Measurements from ENCODE around the gene LOXHD1.

GRCh38 chr18:46646468-46646867, 10.6 kb downstream of the LOXHD1 start:
- TF ChIP-seq, protein P1, sequence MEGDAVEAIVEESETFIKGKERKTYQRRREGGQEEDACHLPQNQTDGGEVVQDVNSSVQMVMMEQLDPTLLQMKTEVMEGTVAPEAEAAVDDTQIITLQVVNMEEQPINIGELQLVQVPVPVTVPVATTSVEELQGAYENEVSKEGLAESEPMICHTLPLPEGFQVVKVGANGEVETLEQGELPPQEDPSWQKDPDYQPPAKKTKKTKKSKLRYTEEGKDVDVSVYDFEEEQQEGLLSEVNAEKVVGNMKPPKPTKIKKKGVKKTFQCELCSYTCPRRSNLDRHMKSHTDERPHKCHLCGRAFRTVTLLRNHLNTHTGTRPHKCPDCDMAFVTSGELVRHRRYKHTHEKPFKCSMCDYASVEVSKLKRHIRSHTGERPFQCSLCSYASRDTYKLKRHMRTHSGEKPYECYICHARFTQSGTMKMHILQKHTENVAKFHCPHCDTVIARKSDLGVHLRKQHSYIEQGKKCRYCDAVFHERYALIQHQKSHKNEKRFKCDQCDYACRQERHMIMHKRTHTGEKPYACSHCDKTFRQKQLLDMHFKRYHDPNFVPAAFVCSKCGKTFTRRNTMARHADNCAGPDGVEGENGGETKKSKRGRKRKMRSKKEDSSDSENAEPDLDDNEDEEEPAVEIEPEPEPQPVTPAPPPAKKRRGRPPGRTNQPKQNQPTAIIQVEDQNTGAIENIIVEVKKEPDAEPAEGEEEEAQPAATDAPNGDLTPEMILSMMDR (IDR thresholded peaks at IDR 0.05) = no peak
- TF ChIP-seq SIN3A (IDR thresholded peaks at IDR 0.05; ENCODE audit: borderline replicate concordance, insufficient read depth, low read depth, low read length) = no peak
- no peak for TF ChIP-seq POLR2AphosphoS5 (IDR thresholded peaks at IDR 0.05; ENCODE audit: low read depth, low read length)
- TF ChIP-seq, protein P2, sequence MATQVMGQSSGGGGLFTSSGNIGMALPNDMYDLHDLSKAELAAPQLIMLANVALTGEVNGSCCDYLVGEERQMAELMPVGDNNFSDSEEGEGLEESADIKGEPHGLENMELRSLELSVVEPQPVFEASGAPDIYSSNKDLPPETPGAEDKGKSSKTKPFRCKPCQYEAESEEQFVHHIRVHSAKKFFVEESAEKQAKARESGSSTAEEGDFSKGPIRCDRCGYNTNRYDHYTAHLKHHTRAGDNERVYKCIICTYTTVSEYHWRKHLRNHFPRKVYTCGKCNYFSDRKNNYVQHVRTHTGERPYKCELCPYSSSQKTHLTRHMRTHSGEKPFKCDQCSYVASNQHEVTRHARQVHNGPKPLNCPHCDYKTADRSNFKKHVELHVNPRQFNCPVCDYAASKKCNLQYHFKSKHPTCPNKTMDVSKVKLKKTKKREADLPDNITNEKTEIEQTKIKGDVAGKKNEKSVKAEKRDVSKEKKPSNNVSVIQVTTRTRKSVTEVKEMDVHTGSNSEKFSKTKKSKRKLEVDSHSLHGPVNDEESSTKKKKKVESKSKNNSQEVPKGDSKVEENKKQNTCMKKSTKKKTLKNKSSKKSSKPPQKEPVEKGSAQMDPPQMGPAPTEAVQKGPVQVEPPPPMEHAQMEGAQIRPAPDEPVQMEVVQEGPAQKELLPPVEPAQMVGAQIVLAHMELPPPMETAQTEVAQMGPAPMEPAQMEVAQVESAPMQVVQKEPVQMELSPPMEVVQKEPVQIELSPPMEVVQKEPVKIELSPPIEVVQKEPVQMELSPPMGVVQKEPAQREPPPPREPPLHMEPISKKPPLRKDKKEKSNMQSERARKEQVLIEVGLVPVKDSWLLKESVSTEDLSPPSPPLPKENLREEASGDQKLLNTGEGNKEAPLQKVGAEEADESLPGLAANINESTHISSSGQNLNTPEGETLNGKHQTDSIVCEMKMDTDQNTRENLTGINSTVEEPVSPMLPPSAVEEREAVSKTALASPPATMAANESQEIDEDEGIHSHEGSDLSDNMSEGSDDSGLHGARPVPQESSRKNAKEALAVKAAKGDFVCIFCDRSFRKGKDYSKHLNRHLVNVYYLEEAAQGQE (IDR thresholded peaks at IDR 0.05; ENCODE audit: insufficient read depth in 1 of 2, low read depth in 2 of 2, low read length in 1 of 2) = no peak

All from Panc1 (cell line).